Ishikawa (cell line): Measurements from ENCODE around the gene KCNIP4.
A peak's percentile ranks its signal among the peaks of the same experiment; 100 is the strongest.

Experiments used
- CEBPB ChIP-seq: IDR thresholded peaks from 2 replicates; pipeline ENCODE4 v1.6.1; 2012
- CREB1 ChIP-seq: IDR thresholded peaks from 2 replicates; pipeline ENCODE4 v1.6.1; 2012; ENCODE audit warnings: low read depth
- EGR1 ChIP-seq: IDR thresholded peaks from 2 replicates; pipeline ENCODE4 v1.6.1; 2012
- EP300 ChIP-seq: IDR thresholded peaks from 2 replicates; pipeline ENCODE4 v1.6.1; 2012; ENCODE audit warnings: borderline replicate concordance
- FOXM1 ChIP-seq: IDR thresholded peaks from 2 replicates; pipeline ENCODE4 v1.6.1; 2012; ENCODE audit warnings: low read depth, borderline replicate concordance
- RAD21 ChIP-seq: IDR thresholded peaks from 2 replicates; pipeline ENCODE4 v1.6.1; 2012; ENCODE audit warnings: low read depth
- TAF1 ChIP-seq: IDR thresholded peaks from 2 replicates; pipeline ENCODE4 v1.6.1; 2012; ENCODE audit warnings: low read depth, mild to moderate bottlenecking
- TCF12 ChIP-seq: IDR thresholded peaks from 2 replicates; pipeline ENCODE4 v1.6.1; 2012; ENCODE audit warnings: low read depth
- TEAD4 ChIP-seq: IDR thresholded peaks from 2 replicates; pipeline ENCODE4 v1.6.1; 2012
- ZBTB7A ChIP-seq: IDR thresholded peaks from 2 replicates; pipeline ENCODE4 v1.6.1; 2012; ENCODE audit warnings: low read depth
- TF ChIP-seq, protein P1 (sequence below): IDR thresholded peaks from 2 replicates; pipeline ENCODE4 v1.6.1; 2012
- TF ChIP-seq, protein P2 (sequence below): IDR thresholded peaks from 2 replicates; pipeline ENCODE4 v1.6.1; 2012; ENCODE audit warnings: low read depth, mild to moderate bottlenecking
- TF ChIP-seq, protein P3 (sequence below): IDR thresholded peaks from 2 replicates; pipeline ENCODE4 v1.6.1; 2012

DNA sequence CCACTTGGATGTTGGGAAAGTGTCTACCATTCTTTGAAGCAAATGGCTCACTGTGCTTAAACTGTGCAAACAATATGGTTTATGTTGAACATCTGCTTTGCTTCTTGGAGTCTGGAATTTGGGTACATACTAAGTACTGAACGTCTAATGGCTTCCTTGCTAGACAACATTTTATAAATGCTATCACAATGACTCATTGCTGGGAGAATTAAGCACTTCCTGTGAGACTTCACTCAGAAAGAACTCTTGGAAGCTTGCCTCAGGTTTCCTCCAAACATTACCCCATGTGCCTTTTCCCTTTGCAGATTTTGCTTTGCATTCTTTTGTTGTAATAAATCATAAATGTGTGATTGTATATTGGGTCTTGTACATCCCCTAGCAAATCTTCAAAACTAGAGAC lies 1108.6 kb downstream of the KCNIP4 start:
- TF ChIP-seq ZBTB7A (no peak), TAF1 (no peak), EP300 (peak; percentile 44; the same call in 1 of the 2 replicates), CEBPB (no peak), TCF12 (peak; percentile 59), TEAD4 (peak; percentile 90), FOXM1 (no peak), EGR1 (no peak), RAD21 (no peak), CREB1 (no peak)
- TF ChIP-seq, protein P1, sequence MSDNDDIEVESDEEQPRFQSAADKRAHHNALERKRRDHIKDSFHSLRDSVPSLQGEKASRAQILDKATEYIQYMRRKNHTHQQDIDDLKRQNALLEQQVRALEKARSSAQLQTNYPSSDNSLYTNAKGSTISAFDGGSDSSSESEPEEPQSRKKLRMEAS: no peak
- TF ChIP-seq, protein P2, sequence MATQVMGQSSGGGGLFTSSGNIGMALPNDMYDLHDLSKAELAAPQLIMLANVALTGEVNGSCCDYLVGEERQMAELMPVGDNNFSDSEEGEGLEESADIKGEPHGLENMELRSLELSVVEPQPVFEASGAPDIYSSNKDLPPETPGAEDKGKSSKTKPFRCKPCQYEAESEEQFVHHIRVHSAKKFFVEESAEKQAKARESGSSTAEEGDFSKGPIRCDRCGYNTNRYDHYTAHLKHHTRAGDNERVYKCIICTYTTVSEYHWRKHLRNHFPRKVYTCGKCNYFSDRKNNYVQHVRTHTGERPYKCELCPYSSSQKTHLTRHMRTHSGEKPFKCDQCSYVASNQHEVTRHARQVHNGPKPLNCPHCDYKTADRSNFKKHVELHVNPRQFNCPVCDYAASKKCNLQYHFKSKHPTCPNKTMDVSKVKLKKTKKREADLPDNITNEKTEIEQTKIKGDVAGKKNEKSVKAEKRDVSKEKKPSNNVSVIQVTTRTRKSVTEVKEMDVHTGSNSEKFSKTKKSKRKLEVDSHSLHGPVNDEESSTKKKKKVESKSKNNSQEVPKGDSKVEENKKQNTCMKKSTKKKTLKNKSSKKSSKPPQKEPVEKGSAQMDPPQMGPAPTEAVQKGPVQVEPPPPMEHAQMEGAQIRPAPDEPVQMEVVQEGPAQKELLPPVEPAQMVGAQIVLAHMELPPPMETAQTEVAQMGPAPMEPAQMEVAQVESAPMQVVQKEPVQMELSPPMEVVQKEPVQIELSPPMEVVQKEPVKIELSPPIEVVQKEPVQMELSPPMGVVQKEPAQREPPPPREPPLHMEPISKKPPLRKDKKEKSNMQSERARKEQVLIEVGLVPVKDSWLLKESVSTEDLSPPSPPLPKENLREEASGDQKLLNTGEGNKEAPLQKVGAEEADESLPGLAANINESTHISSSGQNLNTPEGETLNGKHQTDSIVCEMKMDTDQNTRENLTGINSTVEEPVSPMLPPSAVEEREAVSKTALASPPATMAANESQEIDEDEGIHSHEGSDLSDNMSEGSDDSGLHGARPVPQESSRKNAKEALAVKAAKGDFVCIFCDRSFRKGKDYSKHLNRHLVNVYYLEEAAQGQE: no peak
- TF ChIP-seq, protein P3, sequence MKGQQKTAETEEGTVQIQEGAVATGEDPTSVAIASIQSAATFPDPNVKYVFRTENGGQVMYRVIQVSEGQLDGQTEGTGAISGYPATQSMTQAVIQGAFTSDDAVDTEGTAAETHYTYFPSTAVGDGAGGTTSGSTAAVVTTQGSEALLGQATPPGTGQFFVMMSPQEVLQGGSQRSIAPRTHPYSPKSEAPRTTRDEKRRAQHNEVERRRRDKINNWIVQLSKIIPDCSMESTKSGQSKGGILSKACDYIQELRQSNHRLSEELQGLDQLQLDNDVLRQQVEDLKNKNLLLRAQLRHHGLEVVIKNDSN: no peak
